Measurements from ENCODE around the gene BIN1. TPM values are rescaled to one million over a fixed set of nuclear protein-coding genes. Genes with fewer than 3 reads are reported as not detected.

Gene BIN1
- total RNA-seq, 1 experiment from 2014 or later, result 87.5 TPM

GRCh38 chr2:127041259-127041970, 65.5 kb downstream of the BIN1 start:
- BruUV-seq (replicated peaks), result no TSS peak
- Histone ChIP-seq H3K9me3 (ENCODE audit: insufficient read depth, low read depth) (no peaks in the 10 kb centered on the region), H3K4me3 (no peak overlapping the region), H3K36me3 (ENCODE audit: low read depth) (no peaks in the 10 kb centered on the region), H3K4me2 (no peak overlapping the region), H3F3A (ENCODE audit: insufficient read depth, low read depth) (peaks cover 13% of the 10 kb centered on the region; the same call in 1 of the 2 replicates), H3K27ac (no peak overlapping the region), H3K9me2 (ENCODE audit: insufficient read depth) (no peaks in the 10 kb centered on the region), H3K27me3 (ENCODE audit: insufficient read depth, low read depth) (no peaks in the 10 kb centered on the region), H3K79me2 (ENCODE audit: low read depth) (no peaks in the 10 kb centered on the region), H4K20me1 (ENCODE audit: insufficient read depth) (no peaks in the 10 kb centered on the region), H3K4me1 (replicated peaks; ENCODE audit: insufficient read depth) (no peaks in the 10 kb centered on the region), H2AFZ (no peak overlapping the region)
- ChIA-PET CTCF (interaction anchor here (0.6 to 0.7 kb wide), 3 partner anchors 27 to 252 kb away, joined by 4 to 10 read pairs (median 4); no protein-coding TSS in a partner anchor), POLR2A (ENCODE audit: unreplicated experiment) (no interaction called here)
- intact Hi-C loops (cut with micrococcal nuclease; ENCODE audit: unreplicated experiment), result no loop called here
- no peak for DNase-seq
- TF ChIP-seq EZH2 (IDR thresholded peaks at IDR 0.05; ENCODE audit: low read depth) (no peak), CTCF (conservative IDR thresholded peaks at IDR 0.05) (no peak)

- Histone ChIP-seq H4K20me1 (ENCODE audit: insufficient read depth) (no peaks in the 10 kb centered on the region), H3K4me3 (no peak overlapping the region), H3K36me3 (ENCODE audit: low read depth) (no peaks in the 10 kb centered on the region), H3K9me3 (ENCODE audit: insufficient read depth, low read depth) (no peaks in the 10 kb centered on the region), H2AFZ (no peak overlapping the region), H3K27me3 (ENCODE audit: insufficient read depth, low read depth) (no peaks in the 10 kb centered on the region), H3K9me2 (ENCODE audit: insufficient read depth) (no peaks in the 10 kb centered on the region), H3K79me2 (ENCODE audit: low read depth) (no peaks in the 10 kb centered on the region), H3K27ac (no peak overlapping the region), H3F3A (ENCODE audit: insufficient read depth, low read depth) (peaks cover 13% of the 10 kb centered on the region; the same call in 1 of the 2 replicates), H3K4me1 (replicated peaks; ENCODE audit: insufficient read depth) (no peaks in the 10 kb centered on the region), H3K4me2 (no peak overlapping the region)
- POLR2A ChIA-PET (ENCODE audit: unreplicated experiment), result no interaction called here
- no peak for TF ChIP-seq CTCF (conservative IDR thresholded peaks at IDR 0.05)
- no peak for TF ChIP-seq EZH2 (IDR thresholded peaks at IDR 0.05; ENCODE audit: low read depth)
- BruUV-seq (replicated peaks), result no TSS peak
- CTCF ChIA-PET, result no interaction called here
- intact Hi-C loops (cut with micrococcal nuclease; ENCODE audit: unreplicated experiment), result no loop called here
- no peak for DNase-seq
Observed at GRCh38 chr2:127040169-127040568, 66.8 kb downstream of the BIN1 start.

GRCh38 chr2:127039387-127040031, 67.4 kb downstream of the BIN1 start:
- H3K4me2 ChIP-seq, result no peak overlapping the region
- H3K4me1 ChIP-seq (replicated peaks; ENCODE audit: insufficient read depth), result no peaks in the 10 kb centered on the region
- H3K27me3 ChIP-seq (ENCODE audit: insufficient read depth, low read depth), result no peaks in the 10 kb centered on the region
- no peak overlapping the region for H3K4me3 ChIP-seq
- TF ChIP-seq CTCF (conservative IDR thresholded peaks at IDR 0.05), result no peak
- TF ChIP-seq EZH2 (IDR thresholded peaks at IDR 0.05; ENCODE audit: low read depth), result no peak
- no peak overlapping the region for H2AFZ ChIP-seq
- intact Hi-C loops (cut with micrococcal nuclease; ENCODE audit: unreplicated experiment), result no loop called here
- H3F3A ChIP-seq (ENCODE audit: insufficient read depth, low read depth), result peaks cover 9% of the 10 kb centered on the region; the same call in 1 of the 2 replicates
- no TSS peak for BruUV-seq (replicated peaks)
- H3K9me2 ChIP-seq (ENCODE audit: insufficient read depth), result no peaks in the 10 kb centered on the region
- no peaks in the 10 kb centered on the region for H3K79me2 ChIP-seq (ENCODE audit: low read depth)
- POLR2A ChIA-PET (ENCODE audit: unreplicated experiment), result no interaction called here
- CTCF ChIA-PET, result no interaction called here
- H3K9me3 ChIP-seq (ENCODE audit: insufficient read depth, low read depth), result no peaks in the 10 kb centered on the region
- H3K27ac ChIP-seq, result no peak overlapping the region
- DNase-seq, result no peak
- no peaks in the 10 kb centered on the region for H3K36me3 ChIP-seq (ENCODE audit: low read depth)
- no peaks in the 10 kb centered on the region for H4K20me1 ChIP-seq (ENCODE audit: insufficient read depth)

Data from PC-9 (cell line).